Calu3 (cell line): ENCODE measurements around the gene PDX1. TPM values are rescaled to one million over a fixed set of nuclear protein-coding genes. Genes with fewer than 3 reads are reported as not detected.

Source experiments
- Bru-seq: library from RNA; stranded (reverse); fragments of 400-500 nt; gene quantifications from one replicate; lab custom pipeline; 2021; lab: Mats Ljungman, UMichigan
- BruChase-seq, 2 experiments: library from RNA; stranded (reverse); fragments of 400-500 nt; gene quantifications; one replicate each; lab custom pipeline; 2021; lab: Mats Ljungman, UMichigan
- BruUV-seq: library from RNA; stranded (reverse); fragments of 400-500 nt; replicated peaks from 2 replicates; lab custom pipeline; 2021; lab: Mats Ljungman, UMichigan
- CTCF ChIA-PET: fragments of 300-600 bp; sonication (Branson Sonifier 250); formaldehyde crosslinking; loops from one replicate; lab custom pipeline; 2022; ENCODE audit warnings: antibody characterized with exemption; lab: Charles Lee
- DNase-seq: peaks from one replicate; pipeline ENCODE4 v3.0.0; 2022
- H3K27ac Mint-ChIP-seq: one replicate; pipeline ENCODE4 v1.8.0; 2022; ENCODE audit warnings: mixed read lengths; ENCODE audit not compliant: unreplicated experiment
- H3K27me3 Mint-ChIP-seq: one replicate; pipeline ENCODE4 v1.8.0; 2022; ENCODE audit warnings: mixed read lengths; ENCODE audit not compliant: unreplicated experiment
- H3K36me3 Mint-ChIP-seq: one replicate; pipeline ENCODE4 v1.8.0; 2022; ENCODE audit warnings: mild to moderate bottlenecking, moderate library complexity, mixed read lengths; ENCODE audit not compliant: insufficient read depth, unreplicated experiment
- H3K4me1 Mint-ChIP-seq: one replicate; pipeline ENCODE4 v1.8.0; 2022; ENCODE audit warnings: mild to moderate bottlenecking, low read depth, mixed read lengths; ENCODE audit not compliant: unreplicated experiment
- H3K4me3 Mint-ChIP-seq: one replicate; pipeline ENCODE4 v1.8.0; 2022; ENCODE audit warnings: mild to moderate bottlenecking, low read depth, moderate library complexity, mixed read lengths; ENCODE audit not compliant: unreplicated experiment
- H3K9me3 Mint-ChIP-seq: one replicate; pipeline ENCODE4 v1.8.0; 2022; ENCODE audit warnings: low read depth, mixed read lengths; ENCODE audit not compliant: unreplicated experiment
- CTCF ChIP-seq: fragments of 200-600 bp; IDR thresholded peaks from one replicate; pipeline ENCODE4 v1.8.0; 2022; ENCODE audit warnings: antibody characterized with exemption; ENCODE audit not compliant: unreplicated experiment
- intact Hi-C: fragments of 100-400 bp; cut with micrococcal nuclease; formaldehyde crosslinking; loops from one replicate; pipeline ENCODE4 v1.10.0; 2022; ENCODE audit not compliant: unreplicated experiment
- long read RNA-seq: library from polyadenylated mRNA; stranded (forward); transcript quantifications from one replicate; pipeline ENCODE4 v2.0.0, GENCODE V29; 2022
- total RNA-seq: library from RNA; stranded (reverse); gene quantifications from 2 replicates; pipeline ENCODE4 v1.2.3, GENCODE V29; 2022

PDX1 gene
- total RNA-seq, result 1.2 and 1.8 TPM in 2 replicates
- percentile 37 among the genes with signal in this experiment for Bru-seq, nascent RNA
- percentile 35 among the genes with signal in this experiment for BruChase-seq, experiment 1, labeled RNA remaining after a 6-hour chase
- percentile 41 among the genes with signal in this experiment for BruChase-seq, experiment 2, labeled RNA remaining after a 2-hour chase
- long read RNA-seq, partial matches to known transcripts, result 0 of 3 reads
- long read RNA-seq, other reads (novel, unspliced or antisense), result 0 of 3 reads

GRCh38 chr13:27919934-27920676 is at the start of gene PDX1:
Gene PDX1, plus strand, starts transcription at chr13:27920000. Its CDS starts 139 bp downstream, at chr13:27920139.
- DNase-seq, result peak; percentile 81
- Mint-ChIP-seq H3K4me3 (peak within 1 kb of the TSS; percentile 97), H3K9me3 (no peaks in the 10 kb centered on the region), H3K27me3 (no peaks in the 10 kb centered on the region), H3K27ac (peak within 1 kb of the TSS; percentile 66), H3K4me1 (peaks cover 12% of the 10 kb centered on the region), H3K36me3 (peaks cover 20% of the 10 kb centered on the region)
- BruUV-seq, result no TSS peak
- no peak for TF ChIP-seq CTCF
- CTCF ChIA-PET, result interaction anchor here (0.7 to 1.9 kb wide), 3 partner anchors 34 to 553 kb away, joined by 3 to 7 read pairs (median 5); no protein-coding TSS in a partner anchor
- intact Hi-C loops, result loop anchor here (2.0 kb wide), 1 partner anchor 33 kb away; no protein-coding TSS in a partner anchor

GRCh38 chr13:27878274-27878673 is 41.5 kb upstream of the PDX1 start:
- no TSS peak for BruUV-seq
- DNase-seq, result no peak
- no peak for TF ChIP-seq CTCF
- CTCF ChIA-PET, result no interaction called here
- H3K27ac Mint-ChIP-seq, result no peak overlapping the region
- peaks cover 13% of the 10 kb centered on the region for H3K4me1 Mint-ChIP-seq
- H3K36me3 Mint-ChIP-seq, result no peaks in the 10 kb centered on the region
- intact Hi-C loops, result no loop called here
- H3K27me3 Mint-ChIP-seq, result peaks cover 40% of the 10 kb centered on the region
- no peak overlapping the region for H3K4me3 Mint-ChIP-seq
- peaks cover 2% of the 10 kb centered on the region for H3K9me3 Mint-ChIP-seq

GRCh38 chr13:27889471-27889870 is 30.3 kb upstream of the PDX1 start:
- Mint-ChIP-seq H3K27me3 (no peaks in the 10 kb centered on the region), H3K4me3 (no peak overlapping the region), H3K9me3 (peaks cover 3% of the 10 kb centered on the region), H3K27ac (no peak overlapping the region), H3K36me3 (no peaks in the 10 kb centered on the region), H3K4me1 (no peaks in the 10 kb centered on the region)
- no peak for TF ChIP-seq CTCF
- no TSS peak for BruUV-seq
- intact Hi-C loops, result no loop called here
- CTCF ChIA-PET, result no interaction called here
- no peak for DNase-seq

GRCh38 chr13:27896726-27897125 is 23.1 kb upstream of the PDX1 start:
- no peak for DNase-seq
- H3K4me3 Mint-ChIP-seq, result no peak overlapping the region
- no peaks in the 10 kb centered on the region for H3K27me3 Mint-ChIP-seq
- CTCF ChIA-PET, result no interaction called here
- no TSS peak for BruUV-seq
- no peaks in the 10 kb centered on the region for H3K36me3 Mint-ChIP-seq
- intact Hi-C loops, result no loop called here
- peaks cover 10% of the 10 kb centered on the region for H3K4me1 Mint-ChIP-seq
- no peak for TF ChIP-seq CTCF
- no peak overlapping the region for H3K27ac Mint-ChIP-seq
- H3K9me3 Mint-ChIP-seq, result peaks cover 3% of the 10 kb centered on the region
